ENCODE data around the gene ALKAL2.

DNA sequence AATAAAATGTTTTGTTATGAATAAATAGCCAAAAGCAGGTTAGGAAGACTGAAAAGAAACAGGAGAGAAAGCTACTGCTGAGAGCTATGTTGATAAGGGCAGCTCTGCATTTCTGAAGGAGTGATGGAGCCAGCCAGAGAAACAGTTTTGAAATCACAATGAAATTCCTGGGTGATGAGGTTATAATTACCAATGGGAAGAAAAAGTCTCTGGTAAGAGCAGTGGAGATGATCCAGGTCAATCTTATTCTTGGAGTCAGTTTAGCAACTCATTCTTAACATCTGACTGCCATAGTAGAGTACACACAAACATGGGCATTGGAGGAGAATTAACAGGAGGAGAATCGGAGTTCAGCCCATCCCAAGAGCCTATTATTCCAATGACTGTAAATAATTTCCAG, 2.4 kb downstream of the ALKAL2 start:
- TF ChIP-seq, protein P1, sequence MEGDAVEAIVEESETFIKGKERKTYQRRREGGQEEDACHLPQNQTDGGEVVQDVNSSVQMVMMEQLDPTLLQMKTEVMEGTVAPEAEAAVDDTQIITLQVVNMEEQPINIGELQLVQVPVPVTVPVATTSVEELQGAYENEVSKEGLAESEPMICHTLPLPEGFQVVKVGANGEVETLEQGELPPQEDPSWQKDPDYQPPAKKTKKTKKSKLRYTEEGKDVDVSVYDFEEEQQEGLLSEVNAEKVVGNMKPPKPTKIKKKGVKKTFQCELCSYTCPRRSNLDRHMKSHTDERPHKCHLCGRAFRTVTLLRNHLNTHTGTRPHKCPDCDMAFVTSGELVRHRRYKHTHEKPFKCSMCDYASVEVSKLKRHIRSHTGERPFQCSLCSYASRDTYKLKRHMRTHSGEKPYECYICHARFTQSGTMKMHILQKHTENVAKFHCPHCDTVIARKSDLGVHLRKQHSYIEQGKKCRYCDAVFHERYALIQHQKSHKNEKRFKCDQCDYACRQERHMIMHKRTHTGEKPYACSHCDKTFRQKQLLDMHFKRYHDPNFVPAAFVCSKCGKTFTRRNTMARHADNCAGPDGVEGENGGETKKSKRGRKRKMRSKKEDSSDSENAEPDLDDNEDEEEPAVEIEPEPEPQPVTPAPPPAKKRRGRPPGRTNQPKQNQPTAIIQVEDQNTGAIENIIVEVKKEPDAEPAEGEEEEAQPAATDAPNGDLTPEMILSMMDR (conservative IDR thresholded peaks at IDR 0.05 in 1 of 2, IDR thresholded peaks at IDR 0.05 in 1 of 2; ENCODE audit: low read depth in 1 of 2, low read length in 2 of 2) = no peak
- TF ChIP-seq EZH2 (IDR thresholded peaks at IDR 0.05; ENCODE audit: low read length, missing control alignments) = no peak
